ENCODE results near the gene CEP44.

CEP44 gene, protein sequence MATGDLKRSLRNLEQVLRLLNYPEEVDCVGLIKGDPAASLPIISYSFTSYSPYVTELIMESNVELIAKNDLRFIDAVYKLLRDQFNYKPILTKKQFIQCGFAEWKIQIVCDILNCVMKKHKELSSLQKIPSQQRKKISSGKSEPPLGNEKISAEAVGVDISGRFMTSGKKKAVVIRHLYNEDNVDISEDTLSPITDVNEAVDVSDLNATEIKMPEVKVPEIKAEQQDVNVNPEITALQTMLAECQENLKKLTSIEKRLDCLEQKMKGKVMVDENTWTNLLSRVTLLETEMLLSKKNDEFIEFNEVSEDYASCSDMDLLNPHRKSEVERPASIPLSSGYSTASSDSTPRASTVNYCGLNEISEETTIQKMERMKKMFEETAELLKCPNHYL

DNA sequence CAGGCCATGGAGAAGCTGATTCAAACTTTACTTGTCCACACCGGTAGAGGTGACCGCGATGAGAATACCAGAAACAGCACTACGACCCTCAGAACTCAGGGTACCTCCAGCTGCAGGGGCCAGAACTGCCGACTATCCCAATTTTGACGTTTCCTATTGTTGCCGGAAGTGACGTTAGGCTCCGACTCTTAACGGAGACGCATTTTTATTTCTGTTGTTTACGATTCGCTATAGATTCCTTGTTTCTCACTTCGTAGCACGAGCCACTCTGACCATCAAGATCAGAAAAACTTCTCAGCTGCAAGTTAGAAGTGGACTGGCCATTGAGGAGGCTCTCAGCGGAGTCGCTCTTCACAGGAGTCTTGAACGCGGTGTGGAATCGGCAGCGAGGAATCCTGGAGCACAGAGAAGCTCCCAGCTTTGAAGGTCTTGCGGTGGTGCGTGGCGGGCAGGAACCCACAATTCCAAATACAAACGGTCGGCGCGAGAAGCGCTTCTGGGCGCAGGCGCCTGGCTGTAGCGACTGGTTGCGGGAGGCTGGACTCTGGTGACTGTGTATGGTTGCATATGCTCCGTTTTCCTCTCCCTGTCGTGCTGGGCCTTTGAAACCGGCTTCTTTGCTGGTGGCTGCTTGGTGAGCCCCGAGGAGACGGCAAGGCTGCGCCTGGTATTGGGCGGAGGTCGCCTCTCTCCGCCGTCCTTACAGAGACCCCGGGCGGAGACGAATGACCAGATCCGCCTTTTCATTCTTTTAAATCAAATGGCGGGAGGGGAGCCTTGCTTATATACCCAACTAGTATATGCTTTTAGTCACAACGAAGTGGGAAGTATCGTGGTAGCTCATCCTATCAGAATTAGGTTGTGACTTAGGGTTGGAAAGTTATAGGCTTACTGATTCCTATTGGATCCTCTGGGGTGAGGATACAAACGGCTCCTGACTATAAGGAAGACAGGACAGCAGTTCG lies at the start of gene CEP44, which contains the start of gene FBXO8:
Gene CEP44 (plus strand): TSS at position 405 of the 965 bp plus-strand sequence. CDS start 15,211 bp downstream, outside the sequence.
Gene FBXO8 (minus strand): TSS at position 161 of the 965 bp plus-strand sequence. CDS start 20,575 bp downstream, outside the sequence.
- H3K9me3 ChIP-seq (replicated peaks; ENCODE audit: insufficient read depth, low read length), result no peaks in the 10 kb centered on the region

DNA sequence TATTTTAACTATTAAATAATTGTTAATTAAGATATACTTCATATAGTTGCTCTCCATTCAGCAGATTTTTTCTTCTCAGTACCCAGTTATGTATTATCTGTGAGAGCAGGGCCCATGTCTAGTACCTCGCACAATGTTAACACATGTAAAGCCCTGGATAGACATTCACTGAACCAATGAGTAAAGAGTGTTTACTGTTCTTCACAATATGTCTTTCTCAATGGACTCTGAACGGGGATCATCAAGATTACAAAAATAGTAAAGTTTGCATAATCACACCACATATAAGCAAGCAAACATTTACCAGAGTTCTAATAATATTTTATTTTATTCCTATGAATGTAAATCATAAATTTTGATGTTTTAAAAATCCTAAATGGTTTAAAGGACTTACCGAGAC lies 47.4 kb upstream of the CEP44 start:
- no peaks in the 10 kb centered on the region; the same call in 1 of the 2 replicates for H3K4me1 ChIP-seq (ENCODE audit: low read length)
- no peak overlapping the region for H2AFZ ChIP-seq (ENCODE audit: low read length)
- TF ChIP-seq EZH2 (optimal IDR thresholded peaks at IDR 0.05; ENCODE audit: low read depth, low read length), result no peak
- H3K36me3 ChIP-seq (replicated peaks; ENCODE audit: insufficient read depth, low read length), result no peaks in the 10 kb centered on the region
- H3K4me2 ChIP-seq (ENCODE audit: low read depth, low read length), result no peak overlapping the region
- no peaks in the 10 kb centered on the region for H3K27me3 ChIP-seq (replicated peaks; ENCODE audit: insufficient read depth, low read length)
- no peak overlapping the region for H3K4me3 ChIP-seq (ENCODE audit: low read length)
- DNase-seq, result no peak
- H3K27ac ChIP-seq (ENCODE audit: low read length), result no peak overlapping the region
- no peaks in the 10 kb centered on the region for H3F3A ChIP-seq (ENCODE audit: insufficient read depth, low read length)
- no peaks in the 10 kb centered on the region for H3K79me2 ChIP-seq (ENCODE audit: low read length)
- H4K20me1 ChIP-seq (ENCODE audit: insufficient read depth, low read length), result no peaks in the 10 kb centered on the region
- no peaks in the 10 kb centered on the region for H3K9me2 ChIP-seq (replicated peaks; ENCODE audit: insufficient read depth, low read length)
- no peak overlapping the region for H3K9ac ChIP-seq (ENCODE audit: low read length)
- no peaks in the 10 kb centered on the region for H3K9me3 ChIP-seq (replicated peaks; ENCODE audit: insufficient read depth, low read length)

More for the DNA sequence above, at the start of gene CEP44, which contains the start of gene FBXO8:
- Histone ChIP-seq H3K4me2 (ENCODE audit: low read depth, low read length) (peak within 1 kb of the TSS; percentile 77), H3F3A (ENCODE audit: insufficient read depth, low read length) (peaks cover 8% of the 10 kb centered on the region; the same call in 1 of the 2 replicates), H3K27me3 (replicated peaks; ENCODE audit: insufficient read depth, low read length) (no peaks in the 10 kb centered on the region), H2AFZ (ENCODE audit: low read length) (peak within 1 kb of the TSS; percentile 94), H3K9ac (ENCODE audit: low read length) (peak within 1 kb of the TSS; percentile 99), H3K36me3 (replicated peaks; ENCODE audit: insufficient read depth, low read length) (no peaks in the 10 kb centered on the region), H3K9me2 (replicated peaks; ENCODE audit: insufficient read depth, low read length) (no peaks in the 10 kb centered on the region), H4K20me1 (ENCODE audit: insufficient read depth, low read length) (no peaks in the 10 kb centered on the region), H3K27ac (ENCODE audit: low read length) (peak within 1 kb of the TSS; percentile 97), H3K4me3 (ENCODE audit: low read length) (peak within 1 kb of the TSS; percentile 92), H3K4me1 (ENCODE audit: low read length) (peaks cover 11% of the 10 kb centered on the region; the same call in 1 of the 2 replicates), H3K79me2 (ENCODE audit: low read length) (peaks cover 86% of the 10 kb centered on the region)
- TF ChIP-seq EZH2phosphoT487 (IDR thresholded peaks at IDR 0.05; ENCODE audit: low read length) (no peak), EZH2 (optimal IDR thresholded peaks at IDR 0.05; ENCODE audit: low read depth, low read length) (no peak)
- TF ChIP-seq, protein P1, sequence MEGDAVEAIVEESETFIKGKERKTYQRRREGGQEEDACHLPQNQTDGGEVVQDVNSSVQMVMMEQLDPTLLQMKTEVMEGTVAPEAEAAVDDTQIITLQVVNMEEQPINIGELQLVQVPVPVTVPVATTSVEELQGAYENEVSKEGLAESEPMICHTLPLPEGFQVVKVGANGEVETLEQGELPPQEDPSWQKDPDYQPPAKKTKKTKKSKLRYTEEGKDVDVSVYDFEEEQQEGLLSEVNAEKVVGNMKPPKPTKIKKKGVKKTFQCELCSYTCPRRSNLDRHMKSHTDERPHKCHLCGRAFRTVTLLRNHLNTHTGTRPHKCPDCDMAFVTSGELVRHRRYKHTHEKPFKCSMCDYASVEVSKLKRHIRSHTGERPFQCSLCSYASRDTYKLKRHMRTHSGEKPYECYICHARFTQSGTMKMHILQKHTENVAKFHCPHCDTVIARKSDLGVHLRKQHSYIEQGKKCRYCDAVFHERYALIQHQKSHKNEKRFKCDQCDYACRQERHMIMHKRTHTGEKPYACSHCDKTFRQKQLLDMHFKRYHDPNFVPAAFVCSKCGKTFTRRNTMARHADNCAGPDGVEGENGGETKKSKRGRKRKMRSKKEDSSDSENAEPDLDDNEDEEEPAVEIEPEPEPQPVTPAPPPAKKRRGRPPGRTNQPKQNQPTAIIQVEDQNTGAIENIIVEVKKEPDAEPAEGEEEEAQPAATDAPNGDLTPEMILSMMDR (IDR thresholded peaks at IDR 0.05; ENCODE audit: low read length), result no peak
- peak; percentile 78 for DNase-seq

DNA sequence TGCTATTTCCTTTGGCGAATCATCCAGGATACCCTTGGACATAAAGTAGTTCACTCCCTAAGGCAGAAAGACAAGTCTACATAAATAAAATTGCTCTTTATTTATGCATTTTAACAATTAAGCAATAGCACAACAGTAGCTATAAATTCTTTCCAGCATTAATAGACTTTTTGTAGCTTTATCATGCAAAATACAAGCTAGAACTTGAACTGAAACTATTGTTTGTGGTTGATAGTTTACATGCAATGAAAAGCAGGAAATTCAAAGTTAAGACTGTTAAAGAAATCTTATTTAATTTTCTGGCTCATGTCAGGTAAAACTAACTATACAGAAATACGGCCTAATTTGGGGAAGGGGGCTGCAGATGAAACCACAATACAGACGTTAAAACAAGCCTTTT lies 42.5 kb upstream of the CEP44 start:
- Histone ChIP-seq H4K20me1 (ENCODE audit: insufficient read depth, low read length) (no peaks in the 10 kb centered on the region), H3K36me3 (replicated peaks; ENCODE audit: insufficient read depth, low read length) (no peaks in the 10 kb centered on the region), H3K9ac (ENCODE audit: low read length) (no peak overlapping the region), H3F3A (ENCODE audit: insufficient read depth, low read length) (no peaks in the 10 kb centered on the region), H3K4me1 (ENCODE audit: low read length) (no peaks in the 10 kb centered on the region; the same call in 1 of the 2 replicates), H3K4me3 (ENCODE audit: low read length) (no peak overlapping the region), H3K79me2 (ENCODE audit: low read length) (no peaks in the 10 kb centered on the region), H2AFZ (ENCODE audit: low read length) (no peak overlapping the region), H3K27me3 (replicated peaks; ENCODE audit: insufficient read depth, low read length) (no peaks in the 10 kb centered on the region), H3K4me2 (ENCODE audit: low read depth, low read length) (no peak overlapping the region), H3K27ac (ENCODE audit: low read length) (no peak overlapping the region), H3K9me3 (replicated peaks; ENCODE audit: insufficient read depth, low read length) (no peaks in the 10 kb centered on the region), H3K9me2 (replicated peaks; ENCODE audit: insufficient read depth, low read length) (no peaks in the 10 kb centered on the region)
- TF ChIP-seq EZH2 (optimal IDR thresholded peaks at IDR 0.05; ENCODE audit: low read depth, low read length) (no peak), EZH2phosphoT487 (IDR thresholded peaks at IDR 0.05; ENCODE audit: low read length) (no peak)
- TF ChIP-seq, protein P1 (IDR thresholded peaks at IDR 0.05; ENCODE audit: low read length), result no peak
- DNase-seq, result no peak

All from MM.1S (cell line).